Inflammatory macrophage treated with lipopolysaccharide for 1 hour (primary cell): ENCODE data around the gene URB1.
"Not testable (repeated sequence)": the region's sequence is repeated elsewhere in the genome, so short reads cannot be mapped to it uniquely, and the experiment has no call there.

Source experiments
- DNase-seq, 2 donors: peaks; one replicate each; pipeline ENCODE4 v3.0.0-alpha.2; 2020 to 2022

Gene URB1

GRCh38 chr21:32370998-32371766 lies 21.6 kb downstream of the URB1 start:
- DNase-seq = peak; percentile 41 to 43

DNA sequence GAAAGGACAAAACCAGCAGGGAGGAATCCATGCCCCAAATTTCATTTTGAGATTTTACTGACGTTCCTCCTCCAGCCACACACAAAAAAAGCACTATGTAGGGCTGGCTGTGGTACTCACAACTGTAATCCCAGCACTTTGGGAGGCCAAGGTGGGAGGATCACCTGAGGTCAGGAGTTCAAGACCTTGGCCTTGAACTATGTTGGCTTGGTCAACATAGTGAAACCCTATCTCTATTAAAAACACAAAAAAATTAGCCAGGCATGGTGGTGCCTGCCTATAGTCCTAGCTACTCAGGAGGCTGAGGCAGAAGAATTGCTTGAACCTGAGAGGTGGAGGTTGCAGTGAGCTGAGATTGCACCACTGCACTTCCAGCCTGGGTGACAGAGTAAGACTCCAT lies 23.9 kb downstream of the URB1 start:
- DNase-seq = not testable (repeated sequence)

DNA sequence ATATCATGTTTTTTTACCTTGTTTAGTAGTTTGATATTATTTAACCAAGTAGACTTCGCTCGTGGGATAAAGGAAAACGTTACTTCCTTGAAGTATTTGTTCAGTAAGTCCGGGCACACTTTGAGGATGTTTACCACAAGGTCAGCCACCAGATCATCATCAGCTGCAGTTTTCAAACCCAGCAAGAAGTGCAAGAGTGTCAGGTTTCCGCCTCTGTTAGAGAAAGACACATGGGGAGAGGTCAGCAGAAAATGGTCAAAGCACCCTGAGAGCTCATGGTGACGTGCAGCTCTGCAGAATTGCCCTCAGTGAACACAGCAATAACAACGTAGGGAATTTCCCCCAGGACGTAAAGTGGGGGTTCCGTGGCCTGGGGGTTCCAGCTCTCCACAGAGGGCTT lies 24.4 kb downstream of the URB1 start:
- no peak for DNase-seq

- no peak for DNase-seq
Observed at GRCh38 chr21:32367158-32367557, 25.7 kb downstream of the URB1 start.

- DNase-seq = no peak
Observed at GRCh38 chr21:32366191-32366590, 26.6 kb downstream of the URB1 start.

GRCh38 chr21:32364796-32365195 lies 28.0 kb downstream of the URB1 start:
- no peak for DNase-seq

DNA sequence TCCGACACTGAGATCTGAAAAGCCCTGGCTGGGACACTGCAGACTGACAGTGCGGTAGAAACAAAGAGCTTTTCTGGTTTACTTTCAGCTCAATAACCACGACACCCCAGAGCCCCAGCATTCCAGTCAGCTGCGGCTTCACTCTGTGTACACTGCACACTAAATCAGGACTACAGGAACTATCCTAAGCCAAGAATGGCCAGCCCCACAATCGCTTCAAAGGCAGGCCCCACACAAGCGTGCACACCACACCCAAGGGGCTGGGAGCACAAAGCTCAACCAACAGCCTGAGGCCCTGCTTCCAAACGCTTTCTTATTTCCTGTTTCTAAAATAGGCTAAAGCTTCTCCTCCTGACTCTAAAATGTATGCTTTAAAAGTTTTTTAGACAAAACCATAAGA lies 28.4 kb downstream of the URB1 start:
- no peak for DNase-seq

GRCh38 chr21:32360401-32360975 lies 32.3 kb downstream of the URB1 start:
- no peak for DNase-seq

GRCh38 chr21:32359719-32360260 lies 33.0 kb downstream of the URB1 start:
- DNase-seq = no peak

DNA sequence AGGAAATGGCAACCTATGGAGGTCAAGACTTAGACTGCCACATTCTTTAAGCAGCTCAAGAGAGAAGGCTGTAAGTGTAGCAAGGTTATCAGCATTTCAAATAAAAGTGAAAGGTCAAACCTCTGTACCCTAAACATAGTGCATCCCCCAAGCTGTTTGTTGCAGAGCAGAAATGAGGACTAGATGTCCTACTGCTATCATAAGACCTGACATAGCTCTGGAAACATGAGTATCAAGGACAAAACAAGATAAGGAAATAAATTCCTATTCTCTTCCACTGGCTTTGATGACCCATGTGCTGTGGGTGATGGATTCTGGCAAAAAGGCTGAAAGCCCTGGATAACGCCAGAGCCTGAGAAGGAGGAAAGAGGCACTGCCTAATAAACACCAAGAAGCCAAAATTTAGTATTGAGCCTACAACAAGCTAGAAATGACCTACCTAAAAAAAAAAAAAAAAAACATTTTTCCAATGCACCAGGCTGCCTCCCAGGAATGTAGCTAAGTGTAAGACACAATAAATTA lies 35.9 kb downstream of the URB1 start:
- DNase-seq = no peak

DNA sequence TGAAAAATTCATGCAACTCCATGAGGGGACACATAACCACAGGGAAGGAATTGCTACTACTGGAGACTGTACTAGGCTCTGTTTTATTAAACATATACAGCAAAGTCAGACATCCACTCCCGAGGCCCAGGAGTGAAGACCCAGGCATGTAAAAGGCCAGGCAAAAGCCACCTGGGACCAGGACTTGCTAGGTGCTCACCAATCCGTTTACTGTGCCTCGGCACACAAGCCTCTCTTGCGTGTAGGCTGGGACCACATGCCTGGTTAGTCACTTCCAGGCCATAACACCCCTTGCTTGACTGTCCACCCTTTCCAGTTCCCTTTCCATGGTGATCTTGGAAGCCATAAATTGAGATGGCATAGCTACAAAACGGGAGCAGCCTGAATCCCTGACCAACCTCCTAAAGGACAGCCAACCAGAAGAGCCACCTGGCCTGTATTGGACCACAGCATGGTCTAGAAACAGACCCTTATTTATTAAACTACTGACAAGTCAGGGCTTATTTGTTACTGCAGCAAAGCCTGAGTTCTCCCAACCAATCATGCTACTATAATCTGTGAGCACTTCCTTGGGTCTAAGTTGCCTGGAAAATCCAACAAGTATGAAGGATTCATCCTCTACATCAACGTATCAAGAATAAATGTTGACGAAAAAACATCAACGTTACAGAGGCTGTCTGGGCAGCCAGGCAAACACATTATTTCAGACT lies 39.7 kb downstream of the URB1 start:
- DNase-seq = no peak

DNA sequence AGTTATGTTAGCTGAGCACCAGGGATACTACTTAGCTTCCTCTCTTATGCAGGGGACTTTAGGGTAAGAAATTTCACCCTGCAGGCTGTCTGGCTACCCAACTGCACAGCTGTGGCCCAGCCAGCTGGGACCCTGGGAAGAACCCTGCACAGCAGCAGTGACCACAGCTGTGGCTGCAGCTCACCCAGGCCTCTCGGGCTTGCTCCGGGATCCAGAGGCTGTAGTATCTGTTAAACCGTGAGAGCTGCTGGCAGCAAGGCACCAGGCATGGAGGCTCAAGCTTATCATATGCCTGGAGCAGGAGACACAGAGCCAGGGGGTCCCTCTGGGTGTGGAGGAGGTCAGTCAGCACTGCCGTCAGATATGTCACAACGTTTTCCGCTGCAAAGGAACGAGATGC lies 40.3 kb downstream of the URB1 start:
- no peak for DNase-seq

- DNase-seq = no peak
Observed at GRCh38 chr21:32351428-32351827, 41.4 kb downstream of the URB1 start.

DNA sequence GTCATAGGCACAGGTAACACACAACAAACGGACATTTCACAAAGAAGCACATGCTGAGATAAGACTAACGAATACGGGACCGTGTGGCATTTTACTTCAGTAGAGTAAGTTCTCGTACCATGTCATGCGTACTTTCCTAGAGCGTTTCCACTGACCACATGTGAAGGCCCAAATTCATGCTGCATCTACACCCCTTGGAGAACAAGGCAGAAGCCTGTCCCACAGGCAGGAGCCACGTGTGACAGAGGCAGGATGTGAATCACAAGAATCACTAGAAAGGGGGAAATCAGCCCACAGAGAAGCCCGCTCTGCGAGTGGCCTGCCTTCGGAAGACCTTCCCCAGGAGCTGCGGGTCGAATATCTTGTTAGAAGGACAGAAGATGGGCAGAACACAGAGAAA lies 41.8 kb downstream of the URB1 start:
- DNase-seq = no peak

GRCh38 chr21:32350211-32350980 lies 42.4 kb downstream of the URB1 start:
- DNase-seq = no peak

GRCh38 chr21:32349333-32349944 lies 43.4 kb downstream of the URB1 start:
- no peak for DNase-seq

DNA sequence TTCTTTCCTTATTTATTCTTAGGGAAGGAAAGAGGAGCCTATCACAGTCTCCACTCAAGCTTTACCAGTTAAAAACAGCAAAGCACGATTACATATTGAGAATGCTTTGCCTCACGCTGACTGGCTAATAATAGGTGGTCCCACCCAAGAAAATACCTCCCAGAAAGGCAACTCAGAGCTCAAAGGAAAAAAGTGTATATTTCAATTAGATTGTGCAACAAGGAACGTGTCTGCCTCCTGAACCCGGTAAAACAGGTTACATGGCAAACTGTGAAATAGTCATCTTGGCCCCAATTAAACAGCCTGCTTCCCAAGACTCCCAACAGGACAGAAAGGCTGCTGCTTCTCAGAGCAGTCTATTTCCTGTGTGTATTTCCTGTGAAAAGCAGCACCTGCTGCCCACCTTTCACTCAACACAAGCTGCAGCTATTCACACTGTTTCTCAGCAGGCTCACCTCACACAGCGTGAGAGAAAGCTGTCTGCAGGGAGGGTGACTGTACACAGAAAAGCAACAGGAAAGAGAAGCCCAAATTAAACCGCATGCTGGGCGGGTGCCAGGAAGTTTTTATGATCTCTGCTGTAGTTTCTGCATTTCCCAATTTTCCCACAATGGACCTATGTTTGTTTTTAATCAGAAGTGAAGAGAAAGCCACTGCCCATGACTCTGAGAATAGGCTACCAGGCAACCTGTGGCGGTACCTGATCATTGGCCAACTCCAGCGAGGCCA lies 44.0 kb downstream of the URB1 start:
- no peak for DNase-seq

- no peak for DNase-seq
Observed at GRCh38 chr21:32347977-32348376, 44.8 kb downstream of the URB1 start.

GRCh38 chr21:32347351-32347750 lies 45.5 kb downstream of the URB1 start:
- DNase-seq = no peak

DNA sequence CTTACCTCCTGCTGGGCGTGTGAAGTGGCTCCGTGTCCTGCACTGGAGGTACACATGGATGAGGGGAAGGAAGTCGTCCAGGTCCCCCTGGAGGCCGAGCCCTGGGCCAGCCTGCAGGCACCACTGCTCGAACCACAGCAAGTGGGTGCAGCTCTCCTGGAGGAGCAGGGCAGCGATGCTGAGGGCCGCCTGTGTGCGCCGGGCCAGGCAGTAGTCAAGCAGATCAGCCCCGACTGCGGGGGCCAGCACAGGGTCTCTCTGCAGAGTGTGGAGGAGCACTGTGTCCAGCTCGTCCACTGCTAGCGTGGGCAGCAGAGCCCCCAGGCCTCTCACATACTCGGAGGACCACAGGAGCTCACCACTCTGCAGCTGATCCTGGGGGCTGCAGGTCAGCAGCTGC lies 45.9 kb downstream of the URB1 start:
- DNase-seq = no peak
